ENCODE data around the gene PHYH. TPM values are rescaled to one million over a fixed set of nuclear protein-coding genes. Genes with fewer than 3 reads are reported as not detected.

The PHYH gene
- total RNA-seq, 3 donors from 2014 or later, result 23.7 to 74.7 (median 26.9) TPM

DNA sequence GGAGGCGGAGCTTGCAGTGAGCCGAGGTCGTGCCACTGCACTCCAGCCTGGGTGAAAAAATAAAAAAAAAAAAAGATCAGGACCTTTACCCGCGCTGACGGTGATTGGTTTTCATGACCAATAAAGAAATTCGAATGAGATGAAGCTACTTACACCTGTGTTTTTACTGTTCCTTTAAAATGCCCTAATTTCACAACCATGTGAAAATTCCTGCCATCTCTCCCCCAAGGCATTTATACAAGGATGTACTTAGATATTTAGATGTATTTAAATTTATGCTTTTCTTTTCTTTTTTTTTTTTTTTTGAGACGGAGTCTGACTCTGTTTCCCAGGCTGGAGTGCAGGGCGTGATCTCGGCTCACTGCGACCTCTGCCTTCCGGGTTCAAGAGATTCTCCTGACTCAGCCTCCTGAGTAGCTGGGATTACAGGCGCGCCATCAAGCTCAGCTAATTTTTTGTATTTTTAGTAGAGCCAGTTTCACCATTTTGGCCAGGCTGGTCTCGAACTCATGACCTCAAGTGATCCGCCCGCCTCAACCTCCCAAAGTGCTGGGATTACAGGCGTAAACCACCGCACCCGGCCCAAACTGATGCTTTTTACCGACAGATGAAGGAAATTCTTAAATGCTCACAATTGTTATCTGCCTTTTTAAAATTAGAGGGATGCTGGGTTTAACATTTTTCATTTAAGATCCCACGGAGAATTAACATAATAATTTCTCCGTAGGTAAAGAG is 3.1 kb upstream of the PHYH start:
- TF ChIP-seq POLR2AphosphoS5 (IDR thresholded peaks at IDR 0.05), result no peak
- TF ChIP-seq, protein P1, sequence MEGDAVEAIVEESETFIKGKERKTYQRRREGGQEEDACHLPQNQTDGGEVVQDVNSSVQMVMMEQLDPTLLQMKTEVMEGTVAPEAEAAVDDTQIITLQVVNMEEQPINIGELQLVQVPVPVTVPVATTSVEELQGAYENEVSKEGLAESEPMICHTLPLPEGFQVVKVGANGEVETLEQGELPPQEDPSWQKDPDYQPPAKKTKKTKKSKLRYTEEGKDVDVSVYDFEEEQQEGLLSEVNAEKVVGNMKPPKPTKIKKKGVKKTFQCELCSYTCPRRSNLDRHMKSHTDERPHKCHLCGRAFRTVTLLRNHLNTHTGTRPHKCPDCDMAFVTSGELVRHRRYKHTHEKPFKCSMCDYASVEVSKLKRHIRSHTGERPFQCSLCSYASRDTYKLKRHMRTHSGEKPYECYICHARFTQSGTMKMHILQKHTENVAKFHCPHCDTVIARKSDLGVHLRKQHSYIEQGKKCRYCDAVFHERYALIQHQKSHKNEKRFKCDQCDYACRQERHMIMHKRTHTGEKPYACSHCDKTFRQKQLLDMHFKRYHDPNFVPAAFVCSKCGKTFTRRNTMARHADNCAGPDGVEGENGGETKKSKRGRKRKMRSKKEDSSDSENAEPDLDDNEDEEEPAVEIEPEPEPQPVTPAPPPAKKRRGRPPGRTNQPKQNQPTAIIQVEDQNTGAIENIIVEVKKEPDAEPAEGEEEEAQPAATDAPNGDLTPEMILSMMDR (IDR thresholded peaks at IDR 0.05), result no peak
- TF ChIP-seq POLR2A (IDR thresholded peaks at IDR 0.05), result no peak
- Histone ChIP-seq H3K4me1 (peaks cover 0 to 4% of the 10 kb centered on the region in 2 donors), H3K36me3 (no peaks in the 10 kb centered on the region), H3K9me3 (no peaks in the 10 kb centered on the region), H3K27me3 (no peaks in the 10 kb centered on the region), H3K4me3 (peak overlapping the region; percentile 50 to 72 (median 62)), H3K27ac (peak overlapping the region; percentile 95 to 96)
- no peak for DNase-seq (ENCODE audit: low spot score in 2 of 2)
- intact Hi-C loops (cut with DNase I; ENCODE audit: low total_unique reads), result loop anchor here (10.0 kb wide), 1 partner anchor 138 kb away; the partner anchor contains the start of gene MCM10

DNA sequence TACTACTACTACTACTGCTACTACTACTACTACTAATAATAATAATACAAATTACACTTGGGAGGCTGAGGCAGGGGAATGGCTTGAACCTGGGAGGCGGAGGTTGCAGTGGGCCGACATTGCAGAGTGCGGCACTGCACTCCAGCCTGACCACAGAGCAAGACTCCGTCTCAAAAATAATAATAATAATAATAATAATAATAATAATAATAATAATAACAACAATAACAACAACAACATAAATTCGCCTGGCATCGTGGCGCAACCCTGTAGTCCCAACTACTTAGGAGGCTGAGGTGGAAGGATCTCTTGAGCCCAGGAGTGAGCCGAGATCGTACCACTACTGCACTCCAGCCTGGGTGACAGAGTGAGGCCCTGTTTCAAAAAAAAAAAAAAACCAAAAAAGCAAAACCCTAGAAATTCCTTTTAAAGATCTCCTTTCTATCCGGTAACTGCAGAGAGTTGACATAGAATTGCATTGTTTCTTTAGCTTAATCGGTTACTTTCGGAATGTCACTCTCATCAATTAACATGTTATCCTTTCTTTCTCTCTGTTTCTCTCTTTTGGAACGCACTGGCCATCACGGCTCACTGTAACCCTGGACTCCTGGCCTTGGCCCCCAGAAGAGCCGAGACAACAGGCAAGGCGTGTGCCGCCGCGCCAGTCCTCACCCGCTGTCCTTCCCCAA is 972 bp downstream of the PHYH start:
- TF ChIP-seq POLR2AphosphoS5 (IDR thresholded peaks at IDR 0.05) (no peak), POLR2A (IDR thresholded peaks at IDR 0.05) (no peak)
- TF ChIP-seq, protein P1 (IDR thresholded peaks at IDR 0.05), result no peak

DNA sequence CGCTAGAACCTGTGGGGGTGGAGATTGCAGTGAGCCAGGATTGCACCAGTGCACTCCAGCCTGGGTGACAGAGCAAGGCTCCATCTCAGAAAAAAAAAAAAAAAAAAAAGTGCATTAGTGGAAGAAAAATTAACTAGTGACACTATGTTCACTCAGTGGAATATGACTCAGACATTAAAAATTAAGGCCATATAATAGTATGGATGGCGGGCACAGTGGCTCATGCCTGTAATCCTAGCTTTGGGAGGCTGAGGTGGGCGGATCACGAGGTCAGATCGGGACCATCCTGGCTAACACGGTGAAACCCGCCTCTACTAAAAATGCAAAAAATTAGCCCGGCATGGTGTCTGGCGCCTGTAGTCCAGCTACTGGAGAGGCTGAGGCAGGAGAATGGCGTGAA is 3.4 kb downstream of the PHYH start:
- DNase-seq (ENCODE audit: low spot score in 2 of 2), result no peak
- H3K4me3 ChIP-seq, result no peak overlapping the region
- H3K4me1 ChIP-seq, result peaks cover 0 to 4% of the 10 kb centered on the region in 2 donors
- H3K27me3 ChIP-seq, result no peaks in the 10 kb centered on the region
- H3K27ac ChIP-seq, result no peak overlapping the region
- intact Hi-C loops (cut with DNase I; ENCODE audit: low total_unique reads), result no loop called here
- H3K9me3 ChIP-seq, result no peaks in the 10 kb centered on the region
- TF ChIP-seq POLR2A (IDR thresholded peaks at IDR 0.05) (no peak), POLR2AphosphoS5 (IDR thresholded peaks at IDR 0.05) (no peak)
- TF ChIP-seq, protein P1 (IDR thresholded peaks at IDR 0.05), result no peak
- no peaks in the 10 kb centered on the region for H3K36me3 ChIP-seq

More for the DNA sequence above, 972 bp downstream of the PHYH start:
- no peaks in the 10 kb centered on the region for H3K9me3 ChIP-seq
- peak overlapping the region; percentile 95 to 97 for H3K27ac ChIP-seq
- peak overlapping the region; percentile 86 to 88 (median 88) for H3K4me3 ChIP-seq
- H3K36me3 ChIP-seq, result no peaks in the 10 kb centered on the region
- no peak for DNase-seq (ENCODE audit: low spot score in 2 of 2)
- peaks cover 0 to 4% of the 10 kb centered on the region in 2 donors for H3K4me1 ChIP-seq
- intact Hi-C loops (cut with DNase I; ENCODE audit: low total_unique reads), result no loop called here
- H3K27me3 ChIP-seq, result no peaks in the 10 kb centered on the region

DNA sequence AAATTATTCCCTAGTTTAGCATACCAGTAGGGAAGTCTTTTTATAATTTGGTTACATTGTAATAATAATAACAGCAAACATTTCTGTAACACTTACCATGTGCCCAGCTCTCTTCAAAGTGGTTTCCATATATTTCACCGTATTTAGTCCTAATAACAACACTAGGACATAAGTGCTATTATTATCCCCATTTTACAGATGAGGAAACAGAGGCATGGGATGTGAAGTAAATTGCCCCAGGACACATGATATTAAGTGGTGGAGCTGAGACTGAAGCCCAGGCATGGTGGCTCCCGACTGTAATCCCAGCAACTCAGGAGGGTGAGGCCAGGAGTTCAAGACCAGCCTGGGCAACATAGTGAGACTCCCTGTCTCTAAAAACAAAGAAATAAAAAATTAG is 5.1 kb downstream of the PHYH start:
- Histone ChIP-seq H3K27ac (no peak overlapping the region), H3K4me1 (no peaks in the 10 kb centered on the region), H3K36me3 (no peaks in the 10 kb centered on the region), H3K27me3 (no peaks in the 10 kb centered on the region), H3K4me3 (no peak overlapping the region), H3K9me3 (no peaks in the 10 kb centered on the region)
- no peak for DNase-seq (ENCODE audit: low spot score in 2 of 2)
- TF ChIP-seq POLR2AphosphoS5 (IDR thresholded peaks at IDR 0.05) (no peak), POLR2A (IDR thresholded peaks at IDR 0.05) (no peak)
- TF ChIP-seq, protein P1 (IDR thresholded peaks at IDR 0.05), result no peak
- intact Hi-C loops (cut with DNase I; ENCODE audit: low total_unique reads), result no loop called here

Data from breast epithelium (tissue), 4 donors.